ENCODE data around the gene MGRN1. TPM values are rescaled to one million over a fixed set of nuclear protein-coding genes. Genes with fewer than 3 reads are reported as not detected.

The MGRN1 gene
- total and polyA plus RNA-seq, 2 donors from 2014 or later, result 19.7 to 90.8 TPM

- TF ChIP-seq CTCF (IDR thresholded peaks at IDR 0.05; ENCODE audit: borderline replicate concordance, extremely low read depth, insufficient read depth), result no peak
- intact Hi-C loops (cut with DNase I), result no loop called here
- FAIRE-seq, result no peak
- no peak overlapping the region for H3K9ac ChIP-seq (ENCODE audit: low read length in 3 of 3)
- no peak overlapping the region for H3K27ac ChIP-seq (ENCODE audit: low read depth in 2 of 2, low read length in 2 of 2)
- peaks cover 0 to 28% (median 6%) of the 10 kb centered on the region in 3 donors for H3K4me1 ChIP-seq (ENCODE audit: control insufficient read depth in 2 of 3, insufficient read depth in 2 of 3, low read depth in 1 of 3, low read length in 3 of 3)
- H3K27me3 ChIP-seq (ENCODE audit: control insufficient read depth, insufficient read depth, low read length), result no peaks in the 10 kb centered on the region
- DNase-seq, result no peak
- no peaks in the 10 kb centered on the region for H3K36me3 ChIP-seq (ENCODE audit: control insufficient read depth in 2 of 3, insufficient read depth in 3 of 3, low read length in 3 of 3)
- no peak overlapping the region for H3K4me3 ChIP-seq (ENCODE audit: low read length in 3 of 3)
- no peaks in the 10 kb centered on the region for H3K9me3 ChIP-seq (ENCODE audit: control insufficient read depth in 2 of 3, insufficient read depth in 1 of 3, low read length in 3 of 3)
These were observed 14.3 kb upstream of the MGRN1 start for GRCh38 chr16:4610011-4611005.

GRCh38 chr16:4611337-4612021 lies 13.1 kb upstream of the MGRN1 start:
- TF ChIP-seq CTCF (IDR thresholded peaks at IDR 0.05; ENCODE audit: borderline replicate concordance, extremely low read depth, insufficient read depth), result no peak
- intact Hi-C loops (cut with DNase I), result no loop called here
- no peak overlapping the region for H3K4me3 ChIP-seq (ENCODE audit: low read length in 3 of 3)
- no peaks in the 10 kb centered on the region for H3K27me3 ChIP-seq (ENCODE audit: control insufficient read depth, insufficient read depth, low read length)
- H3K9me3 ChIP-seq (ENCODE audit: control insufficient read depth in 2 of 3, insufficient read depth in 1 of 3, low read length in 3 of 3), result no peaks in the 10 kb centered on the region
- H3K9ac ChIP-seq (ENCODE audit: low read length in 3 of 3), result no peak overlapping the region
- H3K4me1 ChIP-seq (ENCODE audit: control insufficient read depth in 2 of 3, insufficient read depth in 2 of 3, low read depth in 1 of 3, low read length in 3 of 3), result peaks cover 0 to 35% (median 9%) of the 10 kb centered on the region in 3 donors
- no peak for FAIRE-seq
- DNase-seq, result peak in 1 of 5 donors; percentile 79
- peak overlapping the region in 1 of 2 donors; percentile 6 for H3K27ac ChIP-seq (ENCODE audit: low read depth in 2 of 2, low read length in 2 of 2)
- H3K36me3 ChIP-seq (ENCODE audit: control insufficient read depth in 2 of 3, insufficient read depth in 3 of 3, low read length in 3 of 3), result no peaks in the 10 kb centered on the region

GRCh38 chr16:4612474-4612931 lies 12.1 kb upstream of the MGRN1 start:
- Histone ChIP-seq H3K4me1 (ENCODE audit: control insufficient read depth in 2 of 3, insufficient read depth in 2 of 3, low read depth in 1 of 3, low read length in 3 of 3) (peaks cover 0 to 32% (median 7%) of the 10 kb centered on the region in 3 donors), H3K27ac (ENCODE audit: low read depth in 2 of 2, low read length in 2 of 2) (no peak overlapping the region), H3K9me3 (ENCODE audit: control insufficient read depth in 2 of 3, insufficient read depth in 1 of 3, low read length in 3 of 3) (no peaks in the 10 kb centered on the region), H3K9ac (ENCODE audit: low read length in 3 of 3) (peak overlapping the region in 1 of 3 donors; percentile 80), H3K27me3 (ENCODE audit: control insufficient read depth, insufficient read depth, low read length) (no peaks in the 10 kb centered on the region), H3K4me3 (ENCODE audit: low read length in 3 of 3) (peak overlapping the region in 1 of 3 donors; percentile 85), H3K36me3 (ENCODE audit: control insufficient read depth in 2 of 3, insufficient read depth in 3 of 3, low read length in 3 of 3) (no peaks in the 10 kb centered on the region)
- no peak for DNase-seq
- intact Hi-C loops (cut with DNase I), result no loop called here
- FAIRE-seq, result no peak
- no peak for TF ChIP-seq CTCF (IDR thresholded peaks at IDR 0.05; ENCODE audit: borderline replicate concordance, extremely low read depth, insufficient read depth)

Measured in kidney (tissue), 14 donors.